HepG2 (cell line): ENCODE measurements around the gene CTDNEP1. TPM values are rescaled to one million over a fixed set of nuclear protein-coding genes. Genes with fewer than 3 reads are reported as not detected.

Source experiments
- CENPX ChIP-seq: sonication (generic); formaldehyde crosslinking; IDR thresholded peaks from 2 replicates; pipeline ENCODE4 v1.9.0; 2021; ENCODE audit warnings: mild to moderate bottlenecking, missing genetic modification reagents, moderate library complexity
- FOXA3 ChIP-seq: IDR thresholded peaks from 2 replicates; pipeline ENCODE4 v1.6.1; 2016; ENCODE audit warnings: missing genetic modification reagents, missing compliant biosample characterization
- JARID2 ChIP-seq: sonication (generic); formaldehyde crosslinking; IDR thresholded peaks from 2 replicates; pipeline ENCODE4 v1.8.1; 2023; ENCODE audit warnings: missing genetic modification reagents, inconsistent platforms; ENCODE audit not compliant: insufficient replicate concordance
- NCOA5 ChIP-seq: sonication (generic); formaldehyde crosslinking; IDR thresholded peaks from 2 replicates; pipeline ENCODE4 v1.4.0; 2020; ENCODE audit warnings: missing genetic modification reagents
- PAX8 ChIP-seq: sonication (generic); formaldehyde crosslinking; IDR thresholded peaks from 2 replicates; pipeline ENCODE4 v1.8.0; 2022; ENCODE audit warnings: mild to moderate bottlenecking, missing genetic modification reagents, borderline replicate concordance
- TARDBP ChIP-seq: sonication (generic); formaldehyde crosslinking; IDR thresholded peaks from 2 replicates; pipeline ENCODE4 v1.8.0; 2022; ENCODE audit warnings: mild to moderate bottlenecking, missing genetic modification reagents
- TBX3 ChIP-seq: fragments of 450-650 bp; IDR thresholded peaks from 2 replicates; pipeline ENCODE4 v1.6.1; 2017; ENCODE audit warnings: antibody characterized with exemption, mild to moderate bottlenecking, inconsistent platforms, borderline replicate concordance
- ZNF160 ChIP-seq: sonication (generic); formaldehyde crosslinking; IDR thresholded peaks from 2 replicates; pipeline ENCODE4 v1.8.0; 2022; ENCODE audit warnings: mild to moderate bottlenecking, inconsistent platforms, missing genetic modification reagents
- ZNF230 ChIP-seq: sonication (generic); formaldehyde crosslinking; IDR thresholded peaks from 2 replicates; pipeline ENCODE4 v1.4.0; 2020; ENCODE audit warnings: mild to moderate bottlenecking, missing genetic modification reagents
- ZNF251 ChIP-seq: sonication (generic); formaldehyde crosslinking; IDR thresholded peaks from 2 replicates; pipeline ENCODE4 v1.9.0; 2021; ENCODE audit warnings: mild to moderate bottlenecking, missing genetic modification reagents
- ZNF296 ChIP-seq: sonication (generic); formaldehyde crosslinking; conservative IDR thresholded peaks from 2 replicates; pipeline ENCODE4 v1.5.0; 2020; ENCODE audit warnings: mild to moderate bottlenecking, missing genetic modification reagents
- ZNF33A ChIP-seq: sonication (generic); formaldehyde crosslinking; IDR thresholded peaks from 2 replicates; pipeline ENCODE4 v1.5.1; 2020; ENCODE audit warnings: missing genetic modification reagents, mild to moderate bottlenecking, moderate library complexity, borderline replicate concordance
- ZSCAN25 ChIP-seq: sonication (generic); formaldehyde crosslinking; IDR thresholded peaks from 2 replicates; pipeline ENCODE4 v1.8.0; 2022; ENCODE audit warnings: mild to moderate bottlenecking, missing genetic modification reagents
- polyA plus RNA-seq, 8 experiments: library from polyadenylated mRNA; depleted of rRNA in 3 of 8; stranded (reverse) in 7 of 8; unstranded in 1 of 8; fragments of >200 nt; fragmentation: Illumina TruSeq in 4 of 8; extraction: Trizol in 4 of 8; gene quantifications; 2 replicates each; pipeline versions ENCODE4 v1.2.1 to v1.2.3, GENCODE V29; 2011 to 2016; ENCODE audit warnings: low read depth in 4 of 8, missing spikeins in 1 of 8, mixed read lengths in 1 of 8; ENCODE audit not compliant: insufficient read depth in 1 of 8
- total RNA-seq, 5 experiments: library from RNA; depleted of rRNA; stranded (reverse); fragments of >200 nt; fragmentation: Illumina TruSeq; extraction: Trizol; gene quantifications; 2 replicates each; pipeline ENCODE4 v1.2.3, GENCODE V29; 2016; ENCODE audit warnings: low read depth in 1 of 5
- TF ChIP-seq, protein P1 (sequence below): conservative IDR thresholded peaks from 2 replicates; pipeline ENCODE4 v1.6.1; 2018; ENCODE audit warnings: missing genetic modification reagents
- TF ChIP-seq, protein P2 (sequence below): sonication (generic); formaldehyde crosslinking; IDR thresholded peaks from 2 replicates; pipeline ENCODE4 v1.4.0; 2020; ENCODE audit warnings: mild to moderate bottlenecking, missing genetic modification reagents
- TF ChIP-seq, protein P3 (sequence below): sonication (generic); formaldehyde crosslinking; IDR thresholded peaks from 2 replicates; pipeline ENCODE4 v1.9.0; 2021; ENCODE audit warnings: missing genetic modification reagents, mild to moderate bottlenecking, borderline replicate concordance

CTDNEP1 gene
- total and polyA plus RNA-seq, 2 of the 13 experiments (the other 11 are each of a cell fraction or from before 2014, with no cell fraction given), result 19.8 to 118 TPM

DNA sequence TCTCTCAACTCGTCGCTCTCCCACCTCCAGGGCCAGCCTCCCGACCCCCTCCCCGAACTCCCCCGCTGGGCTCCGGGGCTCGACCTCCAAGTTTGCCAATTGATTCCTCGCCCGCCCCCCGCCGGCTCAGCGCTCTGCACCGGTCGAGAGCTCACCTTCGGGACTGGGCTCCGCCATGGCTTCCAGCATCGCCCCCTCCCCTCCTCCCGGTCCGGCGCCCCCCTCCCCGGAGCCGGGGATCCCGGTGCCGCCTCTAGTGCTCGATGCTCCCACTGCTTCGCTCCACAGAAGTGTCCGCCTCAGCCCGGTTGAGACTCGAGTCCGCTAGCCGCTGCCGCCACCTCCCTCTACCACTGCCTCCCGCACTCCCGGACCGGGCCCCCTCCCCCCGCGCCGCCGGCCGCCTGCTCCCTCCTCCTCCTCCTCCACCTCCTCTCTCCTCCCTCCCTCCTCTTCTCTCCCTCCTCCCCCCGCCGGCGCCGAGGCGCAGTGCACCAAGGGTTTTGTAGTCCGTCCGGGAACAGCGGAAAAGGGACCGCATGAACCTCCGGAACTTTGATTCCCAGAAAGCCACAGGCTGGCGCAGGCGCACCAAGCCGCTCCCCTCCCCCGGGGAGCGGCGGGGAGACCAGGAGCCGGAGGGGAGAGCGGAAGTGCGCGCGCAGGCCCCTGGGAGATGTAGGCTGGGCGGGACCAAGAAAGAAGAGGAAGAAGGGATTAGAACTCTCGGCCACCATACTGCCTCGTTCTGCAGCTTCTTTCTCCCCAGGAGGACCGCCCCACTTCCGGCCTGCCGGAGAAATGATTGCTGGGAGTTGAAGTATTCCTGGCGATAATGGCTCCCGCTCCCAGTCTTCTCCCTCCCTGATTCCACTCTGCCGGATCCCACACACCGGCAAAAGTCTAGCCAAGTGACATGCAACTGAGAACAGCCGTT lies 12.2 kb downstream of the CTDNEP1 start, which contains the start of gene PHF23 (continued):
- TF ChIP-seq, protein P1, sequence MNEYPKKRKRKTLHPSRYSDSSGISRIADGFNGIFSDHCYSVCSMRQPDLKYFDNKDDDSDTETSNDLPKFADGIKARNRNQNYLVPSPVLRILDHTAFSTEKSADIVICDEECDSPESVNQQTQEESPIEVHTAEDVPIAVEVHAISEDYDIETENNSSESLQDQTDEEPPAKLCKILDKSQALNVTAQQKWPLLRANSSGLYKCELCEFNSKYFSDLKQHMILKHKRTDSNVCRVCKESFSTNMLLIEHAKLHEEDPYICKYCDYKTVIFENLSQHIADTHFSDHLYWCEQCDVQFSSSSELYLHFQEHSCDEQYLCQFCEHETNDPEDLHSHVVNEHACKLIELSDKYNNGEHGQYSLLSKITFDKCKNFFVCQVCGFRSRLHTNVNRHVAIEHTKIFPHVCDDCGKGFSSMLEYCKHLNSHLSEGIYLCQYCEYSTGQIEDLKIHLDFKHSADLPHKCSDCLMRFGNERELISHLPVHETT (CRISPR knock-in tag), result peak; percentile 79; the same call in 1 of the 2 replicates
- TF ChIP-seq ZNF230 (CRISPR knock-in tag) (peak; percentile 89; the same call in 1 of the 2 replicates), PAX8 (CRISPR knock-in tag) (no peak), FOXA3 (CRISPR knock-in tag) (0 out of 2 replicates have a peak, but pooled peaks have one; percentile 7), ZNF33A (CRISPR knock-in tag) (no peak), JARID2 (CRISPR knock-in tag) (no peak), ZSCAN25 (CRISPR knock-in tag) (peak; percentile 70), ZNF251 (CRISPR knock-in tag) (no peak), ZNF296 (CRISPR knock-in tag) (no peak), ZNF160 (CRISPR knock-in tag) (no peak; the same call in 1 of the 2 replicates), TARDBP (peak; percentile 91), NCOA5 (CRISPR knock-in tag) (no peak), TBX3 (no peak), CENPX (no peak)
- TF ChIP-seq, protein P2, sequence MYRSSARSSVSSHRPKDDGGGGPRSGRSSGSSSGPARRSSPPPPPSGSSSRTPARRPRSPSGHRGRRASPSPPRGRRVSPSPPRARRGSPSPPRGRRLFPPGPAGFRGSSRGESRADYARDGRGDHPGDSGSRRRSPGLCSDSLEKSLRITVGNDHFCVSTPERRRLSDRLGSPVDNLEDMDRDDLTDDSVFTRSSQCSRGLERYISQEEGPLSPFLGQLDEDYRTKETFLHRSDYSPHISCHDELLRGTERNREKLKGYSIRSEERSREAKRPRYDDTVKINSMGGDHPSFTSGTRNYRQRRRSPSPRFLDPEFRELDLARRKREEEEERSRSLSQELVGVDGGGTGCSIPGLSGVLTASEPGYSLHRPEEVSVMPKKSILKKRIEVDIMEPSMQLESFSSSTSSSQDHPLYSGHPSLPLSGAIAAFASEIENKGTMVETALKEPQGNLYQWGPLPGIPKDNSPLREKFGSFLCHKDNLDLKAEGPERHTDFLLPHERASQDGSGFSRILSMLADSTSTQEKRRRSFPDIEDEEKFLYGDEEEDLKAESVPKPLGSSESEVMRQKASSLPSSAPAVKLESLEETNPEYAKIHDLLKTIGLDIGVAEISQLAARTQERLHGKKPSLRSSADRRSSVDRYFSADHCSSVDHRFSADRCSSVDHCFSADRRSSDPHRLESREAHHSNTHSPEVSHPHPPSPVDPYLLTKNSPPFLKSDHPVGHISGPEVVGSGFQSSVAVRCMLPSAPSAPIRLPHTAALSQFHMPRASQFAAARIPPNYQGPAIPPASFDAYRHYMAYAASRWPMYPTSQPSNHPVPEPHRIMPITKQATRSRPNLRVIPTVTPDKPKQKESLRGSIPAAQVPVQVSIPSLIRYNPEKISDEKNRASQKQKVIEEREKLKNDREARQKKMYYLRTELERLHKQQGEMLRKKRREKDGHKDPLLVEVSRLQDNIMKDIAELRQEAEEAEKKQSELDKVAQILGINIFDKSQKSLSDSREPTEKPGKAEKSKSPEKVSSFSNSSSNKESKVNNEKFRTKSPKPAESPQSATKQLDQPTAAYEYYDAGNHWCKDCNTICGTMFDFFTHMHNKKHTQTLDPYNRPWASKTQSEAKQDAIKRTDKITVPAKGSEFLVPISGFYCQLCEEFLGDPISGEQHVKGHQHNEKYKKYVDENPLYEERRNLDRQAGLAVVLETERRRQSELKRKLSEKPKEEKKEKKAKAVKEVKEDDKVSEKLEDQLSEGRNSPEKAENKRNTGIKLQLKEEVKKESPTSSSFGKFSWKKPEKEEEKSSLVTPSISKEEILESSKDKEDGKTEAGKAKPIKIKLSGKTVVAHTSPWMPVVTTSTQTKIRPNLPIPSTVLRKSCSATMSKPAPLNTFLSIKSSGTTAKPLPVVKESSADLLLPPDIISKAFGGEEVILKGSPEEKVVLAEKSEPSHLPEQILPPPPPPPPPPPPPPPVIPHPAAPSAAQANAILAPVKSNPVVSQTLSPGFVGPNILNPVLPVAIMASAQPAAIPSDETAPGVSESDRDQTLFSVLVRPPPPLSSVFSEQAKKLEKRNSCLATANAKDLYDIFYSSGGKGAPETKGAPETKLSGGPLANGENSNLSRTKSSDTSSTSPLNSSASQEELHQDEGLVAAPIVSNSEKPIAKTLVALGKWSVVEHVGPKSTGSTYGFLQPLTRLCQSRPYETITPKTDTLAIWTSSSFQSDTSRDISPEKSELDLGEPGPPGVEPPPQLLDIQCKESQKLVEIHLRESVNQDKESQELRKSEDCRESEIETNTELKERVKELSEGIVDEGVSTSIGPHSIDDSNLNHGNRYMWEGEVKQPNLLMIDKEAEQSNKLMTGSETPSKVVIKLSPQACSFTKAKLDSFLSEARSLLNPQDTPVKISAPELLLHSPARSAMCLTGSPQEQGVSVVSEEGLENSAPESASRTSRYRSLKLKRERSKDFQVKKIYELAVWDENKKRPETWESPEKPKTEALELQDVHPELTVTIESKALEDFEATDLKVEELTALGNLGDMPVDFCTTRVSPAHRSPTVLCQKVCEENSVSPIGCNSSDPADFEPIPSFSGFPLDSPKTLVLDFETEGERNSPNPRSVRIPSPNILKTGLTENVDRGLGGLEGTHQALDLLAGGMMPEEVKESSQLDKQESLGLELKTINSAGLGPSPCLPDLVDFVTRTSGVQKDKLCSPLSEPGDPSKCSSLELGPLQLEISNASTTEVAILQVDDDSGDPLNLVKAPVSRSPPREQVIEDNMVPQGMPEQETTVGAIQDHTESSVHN (CRISPR knock-in tag), result peak; percentile 72; the same call in 1 of the 2 replicates
- TF ChIP-seq, protein P3, sequence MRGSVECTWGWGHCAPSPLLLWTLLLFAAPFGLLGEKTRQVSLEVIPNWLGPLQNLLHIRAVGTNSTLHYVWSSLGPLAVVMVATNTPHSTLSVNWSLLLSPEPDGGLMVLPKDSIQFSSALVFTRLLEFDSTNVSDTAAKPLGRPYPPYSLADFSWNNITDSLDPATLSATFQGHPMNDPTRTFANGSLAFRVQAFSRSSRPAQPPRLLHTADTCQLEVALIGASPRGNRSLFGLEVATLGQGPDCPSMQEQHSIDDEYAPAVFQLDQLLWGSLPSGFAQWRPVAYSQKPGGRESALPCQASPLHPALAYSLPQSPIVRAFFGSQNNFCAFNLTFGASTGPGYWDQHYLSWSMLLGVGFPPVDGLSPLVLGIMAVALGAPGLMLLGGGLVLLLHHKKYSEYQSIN, result no peak
